ENCODE data around the gene TBATA. TPM values are rescaled to one million over a fixed set of nuclear protein-coding genes. Genes with fewer than 3 reads are reported as not detected.

Gene TBATA
- total and polyA plus RNA-seq, 2 of the 8 experiments (the other 6 are each of a cell fraction or from before 2014, with no cell fraction given) = not detected

DNA sequence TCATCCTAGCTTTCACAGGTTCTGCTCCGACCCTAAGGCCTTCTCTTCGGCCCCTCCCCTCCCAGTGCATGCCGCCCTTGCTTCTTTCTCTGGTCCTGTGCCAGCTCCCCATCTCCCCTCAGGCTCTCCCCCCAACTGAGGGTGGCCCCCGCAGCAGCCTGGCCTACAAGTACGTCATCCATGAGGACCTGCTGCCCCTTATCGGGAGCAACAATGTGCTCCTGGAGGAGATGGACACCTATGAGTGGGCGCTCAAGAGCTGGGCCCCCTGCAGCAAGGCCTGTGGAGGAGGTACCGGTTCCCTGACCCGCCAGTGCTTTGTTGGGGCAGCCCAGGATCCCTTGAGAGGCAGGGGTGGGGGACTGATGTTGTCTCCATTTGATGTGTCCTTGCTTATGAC, 33.8 kb downstream of the TBATA start:
- Histone ChIP-seq H3K4me2 (ENCODE audit: insufficient read depth in 1 of 2, low read depth in 2 of 2, low read length in 2 of 2) (no peak overlapping the region), H2AK5ac (ENCODE audit: low read depth, low read length) (no peak overlapping the region), H3K14ac (ENCODE audit: insufficient read length) (no peak overlapping the region), H2BK15ac (ENCODE audit: low read length) (no peak overlapping the region), H3K4me1 (replicated peaks in 1 of 4; ENCODE audit: control insufficient read depth in 3 of 4, insufficient read depth in 4 of 4, low read length in 3 of 4) (peaks cover 0 to 3% (median 0%) of the 10 kb centered on the region in 4 experiments; a peak in 3 of 7 replicates), H3K56ac (replicated peaks; ENCODE audit: insufficient read length, low read depth, low read length) (no peak overlapping the region), H4K20me1 (replicated peaks in 1 of 2; ENCODE audit: control insufficient read depth in 1 of 2, insufficient read depth in 2 of 2, low read length in 2 of 2) (peaks cover 0 to 2% of the 10 kb centered on the region in 2 experiments), H3K27ac (ENCODE audit: low read depth, low read length) (no peak overlapping the region), H2BK12ac (ENCODE audit: low read depth, low read length) (no peak overlapping the region), H2AFZ (ENCODE audit: low read length) (no peak overlapping the region), H2BK5ac (ENCODE audit: low read depth, low read length) (no peak overlapping the region), H4K5ac (ENCODE audit: insufficient read length, low read depth, low read length) (no peak overlapping the region), H3K23ac (ENCODE audit: insufficient read length) (no peak overlapping the region), H4K91ac (replicated peaks; ENCODE audit: insufficient read length, low read length) (no peak overlapping the region), H3K79me2 (ENCODE audit: control insufficient read depth in 1 of 2, insufficient read depth in 2 of 2, low read length in 2 of 2) (no peaks in the 10 kb centered on the region), H3K9ac (replicated peaks in 1 of 4; ENCODE audit: extremely low read depth in 1 of 4, low read depth in 3 of 4, low read length in 3 of 4) (no peak overlapping the region), H3K23me2 (ENCODE audit: low read depth, low read length) (no peaks in the 10 kb centered on the region), H3K18ac (ENCODE audit: extremely low read depth, low read length) (no peak overlapping the region), H3K27me3 (replicated peaks in 1 of 4; ENCODE audit: control insufficient read depth in 3 of 4, extremely low read depth in 1 of 4, insufficient read depth in 3 of 4, low read length in 3 of 4) (no peaks in the 10 kb centered on the region), H3K79me1 (ENCODE audit: low read depth, low read length) (no peaks in the 10 kb centered on the region), H3K36me3 (ENCODE audit: control insufficient read depth in 2 of 4, insufficient read depth in 4 of 4, low read length in 3 of 4) (no peaks in the 10 kb centered on the region), H2BK20ac (ENCODE audit: low read length) (no peak overlapping the region), H3K4ac (replicated peaks; ENCODE audit: insufficient read length, low read depth, low read length) (no peak overlapping the region), H4K8ac (ENCODE audit: extremely low read depth, insufficient read depth, low read length) (no peak overlapping the region), H2BK120ac (replicated peaks; ENCODE audit: low read depth, low read length) (no peak overlapping the region), H3K4me3 (ENCODE audit: extremely low read depth in 1 of 4, insufficient read depth in 2 of 4, low read depth in 3 of 4, low read length in 4 of 4) (no peak overlapping the region), H3K9me3 (ENCODE audit: insufficient read depth in 2 of 2, low read depth in 1 of 2, low read length in 1 of 2) (no peaks in the 10 kb centered on the region)
- 87% methylated on average over 8 of the region's 9 CpGs; no CpG with 5 or more reads in 1 of the 2 experiments for WGBS, 2 experiments (ENCODE audit: extremely low coverage in 1 of 2, insufficient coverage in 1 of 2, insufficient read length in 1 of 2, insufficient replicate concordance in 2 of 2, low coverage in 1 of 2, low lambda C conversion rate in 2 of 2, missing lambda C conversion rate in 1 of 2)
- CTCF ChIA-PET (ENCODE audit: partially characterized antibody) = interaction anchor here (1.2 to 3.7 kb wide), 4 partner anchors 9 to 133 kb away, joined by 4 to 11 read pairs (median 6); no protein-coding TSS in a partner anchor
- POLR2A ChIA-PET (ENCODE audit: partially characterized antibody) = no interaction called here
- FAIRE-seq (no peak), DNase-seq (ENCODE audit: low read depth in 1 of 2, low spot score in 2 of 2) (no peak)

Data from H1 (cell line).